NCI-H2081 treated with DMSO at 0.1 percent for 48 hours (cell line): ENCODE results near the gene IL31RA.
"Not testable (repeated sequence)": the region's sequence is repeated elsewhere in the genome, so short reads cannot be mapped to it uniquely, and the experiment has no call there.

Experiments
- DNase-seq: peaks from one replicate; lab custom pipeline; 2025; lab: John Stamatoyannopoulos, UW

IL31RA gene

GRCh38 chr5:55926476-55926875, 75.3 kb downstream of the IL31RA start:
- DNase-seq, result no peak

GRCh38 chr5:55927861-55928655, 76.9 kb downstream of the IL31RA start:
- DNase-seq, result no peak

GRCh38 chr5:55929020-55929799, 78.1 kb downstream of the IL31RA start:
- no peak for DNase-seq

- no peak for DNase-seq
Measured at GRCh38 chr5:55932700-55933099, 81.5 kb downstream of the IL31RA start.

- DNase-seq, result no peak
Measured at GRCh38 chr5:55933377-55934114, 82.4 kb downstream of the IL31RA start.

GRCh38 chr5:55934115-55934613, 83.0 kb downstream of the IL31RA start:
- no peak for DNase-seq

GRCh38 chr5:55934720-55935119, 83.6 kb downstream of the IL31RA start:
- no peak for DNase-seq

- DNase-seq, result no peak
Measured at GRCh38 chr5:55935371-55935770, 84.2 kb downstream of the IL31RA start.

- DNase-seq, result no peak
Measured at GRCh38 chr5:55936100-55936693, 85.0 kb downstream of the IL31RA start.

- not testable (repeated sequence) for DNase-seq
Measured at GRCh38 chr5:55937598-55937997, 86.4 kb downstream of the IL31RA start.

GRCh38 chr5:55941154-55941553, 90.0 kb downstream of the IL31RA start:
- not testable (repeated sequence) for DNase-seq

GRCh38 chr5:55959208-55959607, 108.1 kb downstream of the IL31RA start:
- DNase-seq, result no peak

- DNase-seq, result no peak
Measured at GRCh38 chr5:55960779-55961178, 109.6 kb downstream of the IL31RA start.

- DNase-seq, result no peak
Measured at GRCh38 chr5:55965525-55965924, 114.4 kb downstream of the IL31RA start.

GRCh38 chr5:55966284-55966683, 115.1 kb downstream of the IL31RA start:
- no peak for DNase-seq

- no peak for DNase-seq
Measured at GRCh38 chr5:55969956-55970355, 118.8 kb downstream of the IL31RA start.
